ENCODE results near the gene ARHGAP11A. TPM values are rescaled to one million over a fixed set of nuclear protein-coding genes. Genes with fewer than 3 reads are reported as not detected.

ARHGAP11A gene
- total and polyA plus RNA-seq, 9 of the 15 experiments (the other 6 are each of a cell fraction or from before 2014, with no cell fraction given) = 17.5 to 92.5 (median 61.1) TPM

- no peak for TF ChIP-seq E2F8 (IDR thresholded peaks at IDR 0.05; ENCODE audit: low read depth, partially characterized antibody)
- TF ChIP-seq FIP1L1 (IDR thresholded peaks at IDR 0.05; ENCODE audit: low read depth, low read length, poor library complexity, severe bottlenecking) = no peak
- TF ChIP-seq FUS (optimal IDR thresholded peaks at IDR 0.05; ENCODE audit: low read depth, low read length) = no peak
- TF ChIP-seq CREB3L1 (IDR thresholded peaks at IDR 0.05; ENCODE audit: borderline replicate concordance, low read depth) = no peak
- no peak for TF ChIP-seq XRCC5 (IDR thresholded peaks at IDR 0.05; ENCODE audit: low read depth, low read length)
- TF ChIP-seq SRSF7 (optimal IDR thresholded peaks at IDR 0.05; ENCODE audit: low read depth, low read length) = no peak
- TF ChIP-seq TBP (optimal IDR thresholded peaks at IDR 0.05; ENCODE audit: low read depth, low read length) = no peak
- no peak for TF ChIP-seq ZC3H4 (CRISPR knock-in tag; IDR thresholded peaks at IDR 0.05; ENCODE audit: borderline replicate concordance)
These were observed 60.9 kb downstream of the ARHGAP11A start (continued) for GRCh38 chr15:32676169-32676568.
